ENCODE data around the gene CTSZ.
"Not testable (repeated sequence)": the region's sequence is repeated elsewhere in the genome, so short reads cannot be mapped to it uniquely, and the experiment has no call there.

CTSZ gene

DNA sequence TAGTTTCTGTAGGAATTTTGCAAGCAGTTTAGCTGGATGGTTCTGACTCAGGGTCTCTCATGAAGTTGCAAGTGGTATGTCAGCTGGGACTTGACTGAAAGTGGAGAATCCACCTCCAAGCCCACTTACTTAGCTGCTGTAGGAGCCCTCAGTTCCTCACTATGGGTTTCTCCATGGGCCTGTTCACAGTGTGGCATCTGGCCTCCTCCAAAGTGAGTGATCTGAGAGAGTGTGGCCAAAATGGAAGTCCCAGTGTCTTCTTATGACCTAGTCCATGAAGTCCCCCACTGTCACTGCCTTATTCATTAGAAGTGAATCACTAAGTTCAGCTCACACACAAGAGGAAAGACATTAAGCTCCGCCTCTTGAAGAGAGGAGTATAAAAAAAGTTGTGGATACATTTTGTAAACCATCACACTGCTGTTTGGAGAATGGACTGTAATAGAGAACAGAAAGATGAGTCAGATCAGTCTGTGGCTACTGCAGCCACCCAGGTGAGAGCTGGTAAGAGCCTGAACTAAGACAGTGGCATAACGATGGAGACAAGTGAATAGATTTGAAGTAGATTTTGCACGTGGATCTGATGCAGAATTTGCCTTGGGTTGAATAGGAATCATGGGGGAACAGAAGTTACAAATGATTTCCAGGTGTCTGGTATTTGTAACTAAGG lies 30.9 kb downstream of the CTSZ start:
- DNase-seq = peak; percentile 37

DNA sequence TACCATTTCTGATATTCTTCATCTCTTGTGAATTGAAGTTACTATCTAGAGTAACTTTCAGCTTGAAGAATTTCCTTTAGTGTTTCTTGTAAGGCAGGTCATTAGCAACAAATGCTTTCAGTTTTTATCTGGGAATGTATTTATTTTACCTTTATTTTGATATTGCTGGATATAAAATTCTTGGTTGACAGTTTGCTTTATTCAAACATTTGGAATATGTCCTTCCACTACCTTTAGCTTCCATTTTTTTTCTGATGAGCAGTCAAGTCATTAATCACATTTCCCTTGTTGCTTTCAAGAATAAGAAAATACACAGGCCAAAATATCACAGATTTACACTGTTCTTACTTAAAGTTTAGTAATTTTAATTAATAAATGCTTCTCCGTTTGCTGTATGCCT lies 31.7 kb downstream of the CTSZ start:
- no peak for DNase-seq

DNA sequence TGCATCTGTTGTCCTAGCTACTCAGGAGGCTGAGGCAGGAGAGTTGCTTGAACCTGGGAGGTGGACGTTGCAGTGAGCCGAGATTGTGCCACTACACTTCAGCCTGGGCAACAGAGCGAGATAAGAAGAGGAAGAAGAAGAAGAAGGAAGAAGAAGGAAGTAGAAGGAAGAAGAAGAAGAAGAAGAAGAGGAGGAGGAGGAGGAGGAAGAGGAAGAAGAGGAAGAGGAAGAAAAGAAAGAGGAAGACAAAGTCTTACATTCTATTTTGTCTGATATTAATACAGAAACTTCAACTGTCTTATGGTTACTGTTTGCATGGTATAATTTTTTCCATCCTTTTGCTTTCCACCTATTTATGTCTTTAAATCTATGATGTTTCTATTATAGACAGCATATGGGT lies 33.2 kb downstream of the CTSZ start:
- DNase-seq = no peak

DNA sequence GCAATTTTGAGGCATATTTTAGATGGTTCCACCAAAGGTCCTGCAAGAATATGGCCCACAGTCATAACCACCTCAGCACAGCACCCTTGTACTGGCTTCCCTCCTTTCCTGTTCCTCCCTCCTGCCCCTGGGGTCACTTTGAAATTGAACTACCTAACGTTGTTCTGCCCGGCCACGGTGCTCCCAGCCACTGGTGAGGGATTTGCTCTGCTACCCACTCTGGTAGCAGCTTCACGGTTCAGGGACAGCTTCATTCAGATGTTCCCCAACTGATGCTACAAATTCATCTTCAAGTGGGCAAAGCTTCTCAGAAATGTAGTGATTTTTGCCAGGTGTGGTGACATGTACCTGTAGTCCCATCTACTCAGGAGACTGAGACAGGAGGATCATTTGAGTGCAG lies 33.9 kb downstream of the CTSZ start:
- DNase-seq = no peak

DNA sequence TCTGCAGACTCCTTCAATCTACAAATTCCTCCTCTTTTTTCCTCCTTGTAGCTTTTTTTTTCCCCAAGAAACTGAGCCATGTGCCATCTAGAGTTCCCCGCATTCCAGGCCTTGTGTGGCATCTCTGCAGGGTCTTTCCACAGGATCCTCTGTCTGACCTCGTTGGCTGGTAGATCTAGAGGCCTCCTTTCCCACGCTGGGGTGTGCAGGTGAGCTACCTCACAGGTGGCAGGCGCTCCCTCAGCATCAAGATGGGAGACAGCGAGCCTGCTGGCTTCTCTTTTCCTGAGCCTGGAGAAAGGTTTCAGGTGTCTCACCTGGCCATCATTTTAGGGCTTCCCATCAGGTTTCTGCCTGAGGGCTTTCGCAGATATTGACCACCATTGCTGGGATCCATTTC lies 35.6 kb downstream of the CTSZ start:
- no peak for DNase-seq

DNA sequence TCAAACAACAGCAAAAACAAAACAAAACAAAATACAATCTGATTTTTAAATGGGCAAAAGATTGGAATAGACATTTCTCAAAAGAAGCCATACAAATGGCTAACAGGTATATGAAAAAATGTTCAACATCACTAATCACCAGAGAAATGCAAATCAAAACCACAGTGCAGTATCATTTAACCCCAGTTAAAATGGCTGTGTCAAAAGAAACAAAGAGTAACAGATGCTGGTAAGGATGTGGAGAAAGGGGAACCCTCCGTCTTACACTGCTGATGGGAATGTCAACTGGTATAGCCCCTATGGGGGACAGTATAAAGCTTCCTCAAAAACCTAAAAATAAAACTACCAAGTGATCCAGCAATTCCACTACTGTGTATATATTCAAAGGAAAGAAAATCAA lies 36.9 kb downstream of the CTSZ start:
- DNase-seq = no peak

DNA sequence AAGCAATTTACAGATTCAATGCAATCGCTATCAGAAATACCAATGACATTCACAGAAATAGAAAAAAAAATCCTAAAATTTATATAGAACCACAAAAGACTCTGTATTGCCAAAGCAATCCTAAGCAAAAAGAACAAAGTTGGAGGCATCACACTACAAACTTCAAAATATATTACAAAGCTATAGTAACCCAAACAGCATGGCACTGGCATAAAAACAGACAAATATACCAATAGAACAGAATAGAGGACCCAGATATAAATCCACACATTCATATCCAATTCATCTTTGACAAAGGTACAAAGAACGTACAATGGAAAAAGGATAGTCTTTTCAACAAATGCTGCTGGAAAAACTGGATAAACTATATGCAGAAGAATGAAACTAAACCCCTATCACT lies 37.6 kb downstream of the CTSZ start:
- no peak for DNase-seq

DNA sequence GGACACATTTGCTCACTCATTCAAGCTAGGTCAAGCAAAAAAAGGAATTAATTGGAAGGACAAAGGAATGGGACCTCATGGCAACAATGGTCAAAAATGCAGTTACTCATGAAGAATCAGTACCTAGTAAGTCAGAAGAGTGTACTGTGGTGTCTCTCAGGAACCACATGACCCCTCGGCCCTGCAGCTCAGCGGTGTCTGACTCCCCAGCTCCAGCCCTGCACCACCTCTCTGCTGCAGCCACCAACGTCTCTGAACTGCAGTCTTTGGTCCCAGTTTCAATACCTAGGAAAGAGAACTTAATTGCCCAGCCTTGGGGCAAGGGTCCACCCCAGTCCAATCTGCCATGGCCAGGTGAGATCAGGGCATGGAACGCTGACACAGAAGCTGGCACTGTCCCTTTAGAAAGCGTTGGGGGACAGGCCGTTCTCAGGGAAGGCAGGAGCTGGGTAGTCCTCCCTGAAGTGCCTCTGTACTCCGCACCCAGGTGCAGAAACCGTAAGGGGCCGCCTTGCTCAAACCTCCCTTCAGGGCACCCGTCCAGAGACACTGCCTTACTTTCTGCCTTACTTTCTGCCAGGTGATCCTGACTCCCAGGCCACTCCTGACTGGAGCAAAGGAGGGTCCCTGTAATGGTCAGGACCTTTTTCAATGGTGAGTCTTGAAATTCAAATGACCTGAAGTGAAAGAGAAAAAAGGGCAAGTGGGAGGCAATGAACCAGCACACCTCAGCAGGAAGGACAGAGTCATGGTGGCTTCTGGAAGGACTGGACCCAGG lies 39.2 kb downstream of the CTSZ start:
- DNase-seq = no peak

DNA sequence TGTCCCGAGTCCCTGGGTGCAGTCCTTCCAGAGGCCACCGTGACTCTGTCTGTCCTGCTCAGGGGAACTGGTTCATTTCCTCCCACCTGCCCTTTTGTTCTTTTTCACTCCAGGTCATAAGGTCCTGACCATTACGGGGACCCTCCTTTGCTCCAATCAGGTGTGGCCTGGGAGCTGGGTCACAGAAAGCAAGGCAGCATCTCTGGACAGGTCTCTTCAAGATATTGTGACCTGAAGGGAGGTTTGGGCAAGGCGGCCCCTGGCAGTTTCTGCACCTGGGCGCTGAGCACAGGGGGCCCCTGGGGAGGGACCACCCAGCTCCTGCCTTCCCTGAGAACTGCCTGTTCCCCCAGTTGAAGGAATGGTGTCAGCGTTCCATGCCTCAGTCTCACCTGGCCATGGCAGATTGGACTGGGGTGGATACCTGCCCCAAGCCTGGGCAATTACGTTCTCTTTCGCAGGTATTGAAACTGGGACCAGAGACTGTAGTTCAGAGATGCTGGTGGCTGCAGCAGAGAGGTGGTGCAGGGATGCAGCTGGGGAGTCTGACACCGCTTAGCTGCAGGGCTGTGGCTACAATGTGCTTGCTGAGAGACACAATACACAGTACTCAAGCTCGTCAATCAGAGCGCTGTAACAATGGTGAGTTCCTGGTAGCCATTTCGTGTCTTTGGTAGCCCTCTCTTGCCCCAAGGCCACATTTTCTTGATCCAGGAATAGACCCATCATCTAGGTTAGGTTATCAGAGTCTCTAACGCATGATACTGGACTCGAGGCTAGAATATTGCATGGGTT lies 41.6 kb downstream of the CTSZ start:
- no peak for DNase-seq

DNA sequence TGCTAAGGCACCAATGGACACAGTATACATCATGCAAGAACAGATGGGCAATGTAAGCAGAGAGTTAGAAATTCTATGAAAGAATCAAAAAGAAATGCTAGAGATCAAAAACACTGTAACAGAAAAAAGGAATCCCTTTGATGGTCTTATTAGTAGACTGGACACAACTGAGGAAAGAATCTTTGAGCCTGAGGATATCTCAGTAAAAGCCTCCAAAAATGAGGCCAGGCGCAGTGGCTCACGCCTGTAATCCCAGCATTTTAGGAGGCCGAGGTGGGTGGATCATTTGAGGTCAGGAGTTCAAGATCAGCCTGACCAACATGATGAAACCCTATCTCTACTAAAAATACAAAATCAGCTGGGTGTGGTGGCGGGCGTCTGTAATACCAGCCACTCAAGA lies 43.1 kb downstream of the CTSZ start:
- not testable (repeated sequence) for DNase-seq

DNA sequence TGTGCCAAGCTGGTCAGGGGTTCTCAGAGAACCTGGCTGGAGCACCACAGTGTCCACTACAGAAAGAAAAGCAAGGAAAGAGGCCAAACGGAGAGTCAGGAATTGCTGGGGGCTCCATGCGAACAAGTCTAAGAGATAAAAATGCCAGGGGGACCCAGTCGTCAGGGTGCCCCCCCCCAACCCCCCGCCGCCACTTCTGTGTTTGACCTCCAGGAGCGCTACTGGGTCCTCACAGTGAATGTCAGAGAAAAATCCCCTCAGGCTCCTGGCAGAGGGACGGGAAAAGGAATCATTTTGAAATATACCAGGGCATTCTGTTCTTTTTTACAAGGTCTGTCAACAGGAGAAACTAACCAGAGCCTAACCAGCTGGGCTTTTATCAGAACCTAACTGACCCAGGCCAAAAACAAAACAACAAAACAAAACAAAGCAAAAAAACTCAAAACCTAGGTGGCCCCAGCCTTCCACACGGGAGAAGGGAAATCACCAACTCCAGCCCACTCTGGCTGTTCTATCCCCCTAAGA lies 43.9 kb downstream of the CTSZ start:
- no peak for DNase-seq

DNA sequence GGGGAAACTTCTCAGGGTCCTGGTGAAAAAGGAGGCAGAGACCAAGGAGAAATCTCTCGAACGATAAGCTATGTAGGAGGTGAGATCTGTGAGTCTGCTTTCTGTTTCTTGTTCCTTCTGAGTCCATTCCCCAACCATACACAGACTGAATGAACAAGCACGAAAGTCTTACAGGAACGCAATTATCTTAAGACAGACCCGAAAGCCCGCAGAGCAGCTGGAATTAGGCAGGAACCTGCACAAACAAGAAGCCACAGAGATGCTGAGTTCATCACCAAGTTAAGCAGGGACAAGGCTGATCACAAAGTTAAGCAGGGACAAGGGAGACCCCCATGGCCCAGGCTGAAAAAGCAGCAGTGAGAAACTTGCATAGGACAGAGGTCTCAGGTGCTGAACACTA lies 47.4 kb downstream of the CTSZ start:
- no peak for DNase-seq

DNA sequence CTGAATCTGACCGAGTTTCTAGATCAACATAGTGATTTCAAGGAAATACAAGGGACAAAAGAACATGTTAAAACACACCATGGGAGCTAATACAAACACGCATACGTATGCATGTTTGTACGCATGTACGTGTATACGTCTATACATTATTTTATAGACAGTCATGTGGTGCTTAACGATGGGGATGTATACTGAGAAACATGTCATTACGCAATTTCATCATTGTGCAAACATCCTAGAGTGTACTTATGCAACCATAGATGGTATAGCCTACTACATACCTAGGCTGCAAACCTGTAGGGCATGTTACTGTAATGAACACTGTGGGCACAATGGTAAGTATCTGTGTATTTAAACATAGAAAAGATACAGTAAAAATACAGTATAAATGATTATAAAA lies 51.0 kb downstream of the CTSZ start:
- DNase-seq = no peak

DNA sequence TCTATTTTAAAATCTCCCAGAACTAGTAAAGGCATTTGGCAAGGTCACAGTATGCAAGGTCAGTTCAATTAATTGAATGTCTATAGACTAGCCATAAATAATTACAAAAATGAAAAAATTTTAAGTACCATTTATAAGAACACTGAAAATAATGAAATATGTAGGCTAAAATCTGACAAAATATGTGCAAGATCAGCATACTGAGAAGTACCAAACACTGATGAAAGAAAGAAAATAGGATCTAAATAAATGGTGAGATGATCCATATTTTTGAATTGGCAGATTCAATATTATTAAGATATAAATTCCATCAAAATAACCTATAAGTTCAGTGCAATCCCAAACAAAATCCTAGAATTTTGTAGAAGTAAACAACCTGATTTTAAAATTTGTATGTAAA lies 54.0 kb downstream of the CTSZ start:
- DNase-seq = no peak

DNA sequence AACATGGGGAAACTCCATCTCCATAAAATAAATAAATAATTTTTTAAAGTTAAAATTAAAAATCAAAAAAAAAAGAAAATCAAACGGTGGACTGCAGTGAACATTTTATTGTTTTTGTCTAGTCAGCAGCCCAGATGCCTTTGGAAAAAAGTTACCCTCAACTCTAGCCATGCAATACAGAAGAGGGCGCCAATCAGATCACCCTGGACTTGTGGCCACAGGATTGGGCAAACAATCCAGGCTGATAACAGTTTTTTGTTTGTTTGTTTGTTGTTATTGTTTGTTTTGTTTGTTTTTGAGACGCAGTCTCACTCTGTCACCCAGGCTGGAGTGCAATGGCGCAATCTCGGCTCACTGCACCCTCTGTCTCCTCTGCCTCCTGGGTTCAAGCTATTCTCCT lies 56.5 kb downstream of the CTSZ start:
- no peak for DNase-seq

DNA sequence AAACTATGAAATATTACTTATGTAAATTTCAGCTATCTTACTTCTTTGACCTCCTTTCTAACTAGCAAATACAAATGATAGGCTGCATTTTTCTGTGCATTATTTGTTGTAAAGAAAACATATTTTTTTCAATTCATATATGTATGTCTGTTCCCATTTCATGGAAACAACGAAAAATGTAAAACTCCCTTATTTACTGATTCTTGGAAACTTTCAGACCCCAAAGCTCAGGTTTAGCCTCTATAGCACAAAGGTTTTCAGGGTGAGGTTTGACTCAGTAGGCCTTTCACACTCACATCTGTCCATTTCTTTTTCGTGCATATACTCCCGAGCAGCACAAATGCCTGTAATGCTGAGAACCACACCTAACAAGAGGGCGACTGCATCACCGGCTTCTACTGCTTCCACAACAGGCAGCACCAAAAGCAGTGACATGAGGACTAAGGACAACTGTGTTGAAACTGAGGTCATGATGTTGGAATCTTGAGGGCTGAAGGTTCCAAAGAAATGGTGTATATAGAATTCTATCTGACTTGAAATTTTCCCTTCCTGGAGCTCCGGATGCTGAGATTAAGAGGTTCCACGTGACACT lies 59.2 kb downstream of the CTSZ start:
- not testable (repeated sequence) for DNase-seq

DNA sequence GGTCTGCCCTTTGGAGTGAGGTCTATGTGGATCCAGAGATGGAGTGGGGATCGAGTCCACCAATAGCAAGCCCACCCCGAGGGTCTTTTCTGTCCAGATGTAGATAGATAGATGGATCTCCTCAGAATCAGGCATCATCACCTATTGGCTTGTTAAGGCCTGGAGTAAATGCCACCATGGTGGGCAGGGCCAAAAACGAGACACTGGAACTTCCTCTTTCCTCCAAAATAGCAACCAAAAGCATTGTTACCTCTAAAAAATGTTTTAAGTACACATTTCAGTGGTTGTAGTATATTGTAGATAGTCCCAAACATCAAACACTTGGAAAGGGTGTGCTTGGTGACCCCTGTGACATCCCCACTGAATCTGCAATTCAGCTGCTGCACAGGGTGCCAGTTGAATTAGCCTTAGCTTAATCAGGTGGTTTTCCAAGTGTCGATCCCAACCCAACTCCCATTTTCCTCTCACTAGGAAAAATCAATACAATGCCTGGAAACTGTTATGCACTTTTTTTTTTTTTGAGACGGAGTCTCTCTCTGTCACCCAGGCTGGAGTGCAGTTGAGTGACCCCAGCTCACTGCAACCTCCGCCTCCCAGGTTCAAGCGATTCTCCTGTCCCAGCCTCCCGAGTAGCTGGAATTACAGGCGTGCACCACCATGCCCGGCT lies 61.0 kb downstream of the CTSZ start:
- no peak for DNase-seq

Measured in activated CD8-positive, alpha-beta memory T cell treated with anti-CD3 and anti-CD28 coated beads, Interleukin-2, amount 50 U/mL, for 48 hours (primary cell).